Measurements from ENCODE around the gene HMCN2.

Gene HMCN2, protein sequence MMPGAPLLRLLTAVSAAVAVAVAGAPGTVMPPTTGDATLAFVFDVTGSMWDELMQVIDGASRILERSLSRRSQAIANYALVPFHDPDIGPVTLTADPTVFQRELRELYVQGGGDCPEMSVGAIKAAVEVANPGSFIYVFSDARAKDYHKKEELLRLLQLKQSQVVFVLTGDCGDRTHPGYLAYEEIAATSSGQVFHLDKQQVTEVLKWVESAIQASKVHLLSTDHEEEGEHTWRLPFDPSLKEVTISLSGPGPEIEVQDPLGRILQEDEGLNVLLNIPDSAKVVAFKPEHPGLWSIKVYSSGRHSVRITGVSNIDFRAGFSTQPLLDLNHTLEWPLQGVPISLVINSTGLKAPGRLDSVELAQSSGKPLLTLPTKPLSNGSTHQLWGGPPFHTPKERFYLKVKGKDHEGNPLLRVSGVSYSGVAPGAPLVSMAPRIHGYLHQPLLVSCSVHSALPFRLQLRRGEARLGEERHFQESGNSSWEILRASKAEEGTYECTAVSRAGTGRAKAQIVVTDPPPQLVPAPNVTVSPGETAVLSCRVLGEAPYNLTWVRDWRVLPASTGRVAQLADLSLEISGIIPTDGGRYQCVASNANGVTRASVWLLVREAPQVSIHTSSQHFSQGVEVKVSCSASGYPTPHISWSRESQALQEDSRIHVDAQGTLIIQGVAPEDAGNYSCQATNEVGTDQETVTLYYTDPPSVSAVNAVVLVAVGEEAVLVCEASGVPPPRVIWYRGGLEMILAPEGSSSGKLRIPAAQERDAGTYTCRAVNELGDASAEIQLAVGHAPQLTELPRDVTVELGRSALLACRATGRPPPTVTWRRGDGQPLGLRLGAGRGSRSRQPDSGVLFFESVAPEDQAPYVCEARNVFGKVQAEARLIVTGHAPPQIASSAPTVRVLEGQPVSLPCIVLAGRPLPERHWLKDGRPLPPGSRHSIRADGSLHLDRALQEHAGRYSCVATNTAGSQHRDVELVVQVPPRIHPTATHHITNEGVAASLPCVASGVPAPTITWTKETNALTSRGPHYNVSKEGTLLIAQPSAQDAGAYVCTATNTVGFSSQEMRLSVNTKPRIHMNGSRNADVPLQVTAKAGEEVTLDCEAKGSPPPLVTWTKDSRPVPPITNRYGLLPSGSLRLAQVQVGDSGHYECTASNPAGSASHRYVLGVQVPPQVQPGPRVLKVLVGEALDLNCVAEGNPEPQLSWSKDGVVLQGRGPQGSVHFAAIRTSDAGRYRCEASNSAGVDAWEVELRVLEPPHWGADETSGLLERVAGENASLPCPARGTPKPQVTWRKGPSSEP (N-terminal part only)

DNA sequence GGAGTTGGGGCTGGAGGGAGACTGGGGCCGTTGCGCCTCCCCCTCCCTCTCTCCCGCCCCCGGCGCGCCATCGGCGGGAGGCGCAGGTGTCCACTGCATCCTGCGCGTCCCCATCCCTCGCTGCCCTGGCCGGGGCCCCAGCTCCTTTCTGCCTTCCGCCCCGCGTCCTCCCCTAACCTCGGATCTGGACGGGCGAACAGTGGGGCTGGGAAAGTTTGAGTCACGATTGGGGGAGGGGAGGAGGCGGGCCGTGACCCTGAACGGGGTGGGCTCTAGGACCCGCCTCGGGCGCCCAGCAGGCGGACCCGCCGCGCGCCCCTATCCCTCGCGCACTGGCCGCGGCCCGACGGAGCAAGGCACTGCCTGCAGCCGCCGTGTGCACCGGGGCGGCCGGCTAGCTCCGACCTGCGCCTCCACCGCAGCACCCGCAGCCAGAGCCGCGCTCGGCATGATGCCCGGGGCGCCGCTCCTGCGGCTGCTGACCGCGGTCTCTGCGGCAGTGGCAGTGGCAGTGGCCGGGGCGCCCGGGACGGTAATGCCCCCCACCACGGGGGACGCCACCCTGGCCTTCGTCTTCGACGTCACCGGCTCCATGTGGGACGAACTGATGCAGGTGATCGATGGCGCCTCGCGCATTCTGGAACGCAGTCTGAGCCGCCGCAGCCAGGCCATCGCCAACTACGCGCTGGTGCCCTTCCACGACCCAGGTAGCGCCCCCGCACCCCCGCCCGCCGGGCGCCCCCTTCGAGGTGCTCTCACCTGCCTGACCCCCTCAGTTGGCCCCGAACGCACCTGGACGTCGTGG is at the start of gene HMCN2:
TSS of gene HMCN2 (plus strand) at position 330 of the 805 bp plus-strand sequence. CDS start at position 449, 119 bp downstream.
- no peak for DNase-seq

DNA sequence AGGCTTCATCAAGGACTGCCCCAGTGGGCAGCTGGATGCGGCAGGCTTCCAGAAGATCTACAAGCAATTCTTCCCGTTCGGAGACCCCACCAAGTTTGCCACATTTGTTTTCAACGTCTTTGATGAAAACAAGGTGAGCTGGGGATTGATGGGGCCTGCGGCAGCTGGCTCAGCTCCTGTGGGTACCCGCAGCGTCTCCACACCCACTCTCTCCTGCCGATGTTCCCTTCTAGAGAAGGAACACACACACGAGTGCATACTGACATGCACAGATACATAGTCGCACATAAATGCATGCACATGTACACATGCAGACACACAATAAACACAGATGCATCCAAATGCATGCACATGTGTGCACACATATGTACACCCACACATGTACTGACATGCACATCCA is 47.7 kb upstream of the HMCN2 start:
- no peak for DNase-seq

DNA sequence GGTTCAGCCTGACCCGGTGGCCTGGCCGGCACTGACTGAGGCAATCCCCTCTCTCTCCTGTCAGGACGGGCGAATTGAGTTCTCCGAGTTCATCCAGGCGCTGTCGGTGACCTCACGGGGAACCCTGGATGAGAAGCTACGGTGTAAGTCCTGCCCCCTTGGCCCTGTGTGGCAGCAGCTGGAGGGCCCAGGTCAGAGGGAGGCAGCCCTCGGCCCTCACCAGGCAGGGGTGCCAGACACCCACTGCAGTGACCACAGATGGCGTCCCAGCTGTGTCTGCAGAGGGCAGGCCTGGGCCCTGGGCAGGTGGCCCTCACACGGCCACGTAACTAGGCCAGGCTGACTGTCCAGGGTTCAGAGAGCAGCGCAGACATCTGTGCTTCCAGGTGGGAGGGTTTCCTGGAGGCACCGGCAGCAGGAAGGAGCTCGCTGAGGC is 45.9 kb upstream of the HMCN2 start:
- DNase-seq = no peak

DNA sequence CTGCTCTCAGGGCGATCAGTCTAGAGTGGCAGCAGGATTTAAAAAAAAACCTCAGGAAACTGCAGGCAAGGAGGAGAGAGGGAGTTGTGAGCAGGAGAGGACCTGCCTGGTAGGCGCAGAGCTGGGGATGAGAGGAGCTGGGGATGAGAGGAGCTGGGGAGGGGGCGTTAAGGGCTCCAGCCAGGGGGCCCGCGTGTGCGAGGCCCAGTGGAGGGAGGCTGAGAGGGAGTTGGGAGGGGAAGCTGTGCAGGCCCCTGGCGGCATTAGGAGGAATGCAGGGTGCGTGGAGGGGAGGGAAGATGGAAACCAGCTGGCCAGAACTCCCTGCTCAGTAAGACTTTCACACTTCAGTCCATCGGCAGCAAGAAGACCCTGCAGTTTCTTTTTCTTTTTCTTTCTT is 45.2 kb upstream of the HMCN2 start:
- DNase-seq = no peak

DNA sequence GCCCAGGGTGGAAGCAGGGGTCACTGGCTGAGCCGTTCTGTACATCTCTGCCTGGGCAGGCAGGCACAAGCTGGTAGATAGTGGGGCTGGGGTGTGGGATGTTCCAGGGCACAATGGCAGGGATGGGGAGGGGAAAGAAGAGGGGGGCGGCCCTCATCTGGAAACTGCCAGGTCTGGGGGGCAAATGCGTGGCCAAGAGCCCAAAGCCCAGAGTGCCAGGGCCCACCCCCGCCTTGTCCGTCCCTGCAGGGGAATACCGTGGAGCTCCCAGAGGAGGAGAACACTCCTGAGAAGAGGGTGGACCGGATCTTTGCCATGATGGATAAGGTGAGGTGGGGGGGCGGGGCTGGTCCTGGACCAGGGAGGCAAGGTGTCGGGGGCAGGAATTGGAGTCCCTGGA is 42.7 kb upstream of the HMCN2 start:
- DNase-seq = no peak

DNA sequence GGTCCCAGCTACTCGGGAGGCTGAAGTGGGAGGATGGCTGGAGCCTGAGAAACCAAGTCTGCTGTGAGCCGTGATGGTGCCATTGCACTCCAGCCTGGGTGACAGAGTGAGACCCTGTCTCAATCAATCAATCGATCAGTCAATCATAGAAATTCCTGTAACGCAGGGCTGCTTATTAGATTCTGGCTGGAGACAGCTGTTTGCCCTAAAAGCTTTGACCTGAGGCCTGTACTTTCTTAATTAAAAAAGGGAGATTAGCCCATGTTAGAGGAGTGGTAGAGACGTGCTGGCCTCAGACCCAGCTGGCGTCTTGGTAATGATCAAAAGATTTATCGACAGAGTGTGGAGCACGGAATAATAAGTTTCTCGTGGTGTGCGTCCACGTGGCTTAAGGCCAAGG is 40.5 kb upstream of the HMCN2 start:
- DNase-seq = no peak

DNA sequence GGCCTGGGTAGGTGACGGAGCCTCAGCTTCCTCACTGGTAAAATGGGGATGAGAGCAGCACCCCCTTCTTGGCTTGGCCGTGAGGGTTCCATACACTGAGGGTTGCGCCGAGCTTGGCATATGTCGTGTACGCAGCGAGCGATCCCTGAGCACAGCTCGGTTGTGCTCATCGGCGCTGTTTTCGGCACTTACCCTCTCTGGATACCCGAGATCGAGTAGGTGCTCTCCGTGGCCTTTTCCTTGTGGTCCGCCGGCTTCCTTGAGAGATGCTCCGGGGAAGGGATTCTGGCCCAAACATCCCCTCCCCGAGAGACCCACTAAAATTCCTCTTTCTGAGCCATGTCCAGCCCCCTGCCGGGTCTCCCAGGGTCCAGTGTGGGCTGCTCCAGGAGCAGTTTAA is 40.0 kb upstream of the HMCN2 start:
- DNase-seq = no peak

DNA sequence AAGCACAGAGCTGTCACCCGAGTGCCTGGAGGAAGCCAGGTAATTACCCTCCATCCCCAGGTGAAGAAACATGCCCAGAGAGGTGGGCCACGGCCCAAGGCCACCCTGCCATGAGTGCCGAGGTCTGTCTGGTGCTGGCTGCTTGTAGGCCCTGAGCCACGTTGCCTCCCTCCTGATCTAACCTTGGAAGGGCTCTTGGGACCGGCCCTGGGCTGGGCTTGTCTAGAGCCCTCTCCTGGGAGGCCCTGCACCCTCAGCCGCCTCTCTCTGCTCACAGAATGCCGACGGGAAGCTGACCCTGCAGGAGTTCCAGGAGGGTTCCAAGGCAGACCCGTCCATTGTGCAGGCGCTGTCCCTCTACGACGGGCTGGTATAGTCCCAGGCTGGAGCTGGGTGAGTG is 39.4 kb upstream of the HMCN2 start:
- DNase-seq = no peak

DNA sequence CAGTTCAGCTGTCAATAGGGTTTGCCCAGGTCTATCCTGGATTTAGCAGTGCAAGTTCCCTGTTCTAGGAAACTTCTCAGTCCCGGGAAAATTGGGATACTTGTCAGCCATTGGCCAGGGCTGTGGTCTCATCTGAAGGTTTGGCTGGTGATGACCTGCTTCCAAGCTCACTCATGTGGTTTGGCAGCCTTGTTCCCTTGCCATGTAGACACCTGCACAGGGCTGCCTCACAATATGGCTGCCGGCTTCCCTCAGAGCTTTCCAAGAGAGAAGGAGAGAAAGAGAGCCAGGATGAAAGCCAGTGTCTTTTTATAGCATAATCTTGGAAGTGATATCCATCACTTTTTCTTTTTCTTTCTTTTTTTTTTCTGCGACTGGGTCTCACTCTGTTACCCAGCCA is 37.7 kb upstream of the HMCN2 start:
- DNase-seq = no peak

DNA sequence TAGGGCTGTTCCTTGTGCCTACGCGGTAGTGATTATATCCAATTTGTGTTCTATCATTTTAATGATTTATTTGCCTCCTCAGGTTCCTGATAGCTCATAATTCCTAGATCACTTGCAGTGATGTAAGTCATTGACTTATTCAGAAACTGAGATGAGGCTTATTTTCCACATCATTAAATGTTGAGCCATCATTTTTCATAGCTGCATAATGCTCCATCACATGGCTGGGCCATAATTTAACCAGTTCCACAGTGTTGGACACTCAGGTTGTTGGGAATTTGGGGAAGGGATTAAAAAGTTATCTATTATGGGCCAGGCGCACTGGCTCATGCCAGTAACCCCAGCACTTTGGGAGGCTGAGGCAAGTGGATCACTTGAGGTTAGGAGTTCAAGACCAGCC is 35.8 kb upstream of the HMCN2 start:
- no peak for DNase-seq

DNA sequence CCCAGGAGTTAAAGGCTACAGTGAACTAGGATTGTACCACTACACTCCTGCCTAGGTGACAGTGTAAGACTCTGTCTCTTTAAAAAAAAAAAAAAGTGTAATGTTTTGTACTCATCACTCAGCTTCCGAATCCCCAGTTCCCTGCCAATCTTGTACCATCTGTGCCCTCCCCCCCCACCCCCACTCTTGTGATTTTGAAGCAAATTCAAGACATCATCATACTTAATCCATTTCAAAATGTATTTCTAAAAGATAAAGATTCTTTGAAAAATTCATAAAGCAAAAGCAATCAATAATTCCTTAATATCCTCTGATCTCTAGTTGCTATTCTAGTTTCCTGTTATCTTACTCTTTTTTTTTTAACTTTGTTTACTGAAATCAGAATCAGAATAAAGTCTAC is 34.9 kb upstream of the HMCN2 start:
- no peak for DNase-seq

DNA sequence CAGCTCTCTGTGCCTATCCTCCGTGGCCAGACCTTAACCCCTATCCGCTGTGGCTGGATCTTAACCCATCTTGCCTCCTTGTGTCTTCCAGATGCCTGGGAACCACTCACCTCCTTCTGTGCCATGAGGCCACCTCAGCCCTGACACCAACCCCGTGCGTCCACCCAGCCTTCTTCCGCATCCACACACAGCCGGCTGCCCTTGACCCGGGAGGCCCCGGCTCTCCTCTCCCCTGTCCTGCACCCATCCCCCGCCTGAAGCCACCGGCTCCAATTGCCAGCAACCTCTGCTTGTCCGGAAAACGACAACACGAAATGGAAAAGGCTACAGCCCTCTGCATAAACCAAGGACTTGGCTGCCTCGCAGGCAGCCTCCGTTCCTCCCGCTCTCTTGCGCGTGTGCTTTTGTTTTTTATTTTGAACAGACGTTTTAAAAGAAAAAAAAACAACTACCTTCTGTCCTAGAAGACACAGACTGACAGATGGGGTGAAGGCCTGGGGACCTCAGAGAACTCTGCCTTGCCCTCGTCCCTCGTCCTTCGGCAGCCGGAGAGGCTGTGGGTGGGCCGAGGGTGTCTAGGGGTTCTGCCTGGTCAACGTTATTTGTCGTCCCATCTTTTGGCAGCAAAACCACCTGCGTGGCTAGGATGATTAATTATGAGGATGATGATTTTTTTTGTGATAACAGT is 32.5 kb upstream of the HMCN2 start:
- no peak for DNase-seq

DNA sequence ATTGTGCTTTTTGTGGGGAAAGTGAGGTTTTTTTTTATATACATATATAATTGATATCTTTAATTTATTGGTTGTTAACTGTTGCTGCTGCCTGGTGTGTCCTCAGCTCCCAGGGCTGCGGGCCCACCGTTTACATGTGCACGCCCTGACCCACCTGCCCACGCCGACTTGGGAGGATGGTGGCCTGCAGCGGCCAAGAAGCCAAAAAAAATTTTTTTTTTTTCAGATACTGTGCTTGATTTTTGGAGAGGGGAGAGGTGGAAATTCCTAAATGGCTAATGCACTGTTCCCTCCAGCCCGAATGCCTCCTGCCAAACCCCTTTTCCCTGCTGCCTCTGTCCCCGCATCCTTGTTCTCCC is 32.0 kb upstream of the HMCN2 start:
- DNase-seq = no peak

DNA sequence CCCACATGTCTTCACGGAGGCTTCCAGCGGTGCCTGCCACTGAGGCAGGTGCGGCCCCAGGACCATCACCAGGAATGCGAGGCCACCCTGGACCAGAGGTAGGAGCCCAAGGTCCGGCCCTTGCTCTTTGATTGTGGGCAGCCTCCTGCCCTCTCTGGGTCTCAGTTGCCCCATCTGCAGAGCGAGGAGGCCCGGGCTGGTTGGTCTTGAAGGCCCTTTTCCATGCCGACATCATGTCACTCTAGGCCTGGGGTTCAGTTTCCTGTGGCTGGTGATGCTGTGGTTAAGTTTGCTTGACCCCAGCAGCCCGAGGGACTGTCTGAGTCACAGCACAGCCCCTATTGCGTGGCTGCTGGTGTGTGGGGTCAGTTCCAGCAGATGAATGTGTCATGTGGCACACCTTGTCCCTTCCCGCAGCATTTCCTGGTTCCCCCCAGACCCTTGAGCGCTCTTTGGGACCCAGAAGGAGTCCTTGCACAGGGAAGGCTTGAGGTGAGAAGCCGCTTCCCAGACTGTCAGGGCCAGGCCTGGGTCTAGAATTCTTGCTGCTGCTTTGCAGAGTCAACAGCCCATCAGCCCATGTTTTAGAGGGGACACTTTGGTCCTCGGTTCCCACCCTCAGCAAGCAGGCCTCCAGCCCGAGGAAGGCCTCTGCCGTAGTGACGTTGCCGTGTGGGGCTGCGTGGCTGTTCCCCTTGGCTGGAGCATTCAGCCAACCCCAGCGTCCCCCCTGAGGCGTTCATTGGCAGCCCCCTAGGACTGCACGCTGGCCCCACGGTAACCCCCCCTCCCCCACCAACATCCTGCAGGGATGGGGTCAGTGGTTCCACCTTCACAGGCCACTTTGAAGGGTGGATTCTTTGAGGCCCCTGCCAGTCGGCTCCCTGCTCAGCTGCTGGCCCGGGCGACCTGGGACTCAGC is 31.0 kb upstream of the HMCN2 start:
- DNase-seq = no peak

DNA sequence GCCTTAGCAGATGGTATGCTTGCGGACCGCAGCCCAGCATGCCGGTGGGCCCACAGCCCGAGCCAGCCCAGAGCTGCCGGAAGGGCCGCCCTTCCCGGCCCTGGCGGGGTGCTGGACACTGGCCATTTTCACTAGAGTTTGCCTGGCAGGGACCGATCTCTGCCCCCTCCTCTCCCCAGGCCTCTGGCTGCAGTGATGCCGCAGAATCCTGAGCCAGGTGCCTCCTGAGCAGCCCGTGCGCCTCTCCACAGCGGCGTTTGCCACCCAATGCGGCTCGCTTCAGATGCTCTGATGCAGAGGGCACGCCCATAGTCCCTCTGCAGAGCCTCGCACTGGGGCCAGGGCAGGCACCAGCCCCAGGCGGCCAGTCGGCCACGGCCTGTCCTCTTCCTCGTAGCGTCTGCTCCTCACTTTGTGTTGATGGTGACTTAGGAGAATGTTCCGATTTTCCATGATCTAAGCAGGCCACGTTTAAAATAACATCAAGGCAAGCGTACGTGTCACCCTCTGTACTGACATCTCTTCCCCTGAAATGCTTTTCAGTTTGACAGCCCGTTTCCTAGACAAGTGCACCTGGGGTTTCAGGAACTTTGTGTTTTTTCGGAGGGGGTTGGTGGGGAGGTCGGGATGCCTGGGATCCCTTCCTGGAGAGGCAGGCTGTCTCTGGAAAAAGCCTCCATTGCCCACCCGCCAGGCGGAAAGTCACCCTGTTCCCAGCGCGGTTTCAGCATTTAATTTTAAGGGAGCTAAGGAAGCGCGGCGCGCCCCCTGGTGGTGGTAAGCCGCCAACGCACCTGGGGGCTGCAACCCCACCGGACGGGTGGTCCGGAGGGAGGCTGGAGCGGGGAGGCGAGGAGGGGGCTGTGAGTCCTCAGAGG is 29.8 kb upstream of the HMCN2 start:
- peak; percentile 15 for DNase-seq

DNA sequence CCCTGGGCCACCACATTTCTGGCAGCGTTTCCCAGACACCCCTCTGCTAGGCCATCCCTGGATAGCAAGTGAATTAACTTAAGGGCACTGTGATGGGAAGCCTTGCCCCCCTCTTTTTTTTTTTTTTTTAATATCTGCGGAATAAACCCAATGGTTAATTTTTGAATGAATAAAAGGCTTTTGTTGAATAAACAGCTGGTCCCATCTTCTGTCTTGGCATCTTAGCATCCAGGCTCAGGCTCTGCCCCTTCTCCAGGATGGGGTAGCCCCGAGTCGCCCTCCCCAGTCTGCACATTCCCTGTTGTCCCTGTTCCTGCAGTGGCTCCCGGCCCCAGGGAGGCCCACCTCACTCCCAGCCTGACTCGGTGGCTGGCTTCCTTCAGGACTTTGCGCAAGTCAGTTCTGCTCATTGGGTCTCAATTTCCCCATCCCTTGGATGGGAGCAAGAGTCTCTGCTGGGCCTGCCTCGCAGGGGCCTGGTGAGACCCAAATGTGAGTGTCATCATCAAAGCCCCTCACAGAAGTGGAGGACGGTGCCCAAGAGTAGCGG is 29.0 kb upstream of the HMCN2 start:
- no peak for DNase-seq

DNA sequence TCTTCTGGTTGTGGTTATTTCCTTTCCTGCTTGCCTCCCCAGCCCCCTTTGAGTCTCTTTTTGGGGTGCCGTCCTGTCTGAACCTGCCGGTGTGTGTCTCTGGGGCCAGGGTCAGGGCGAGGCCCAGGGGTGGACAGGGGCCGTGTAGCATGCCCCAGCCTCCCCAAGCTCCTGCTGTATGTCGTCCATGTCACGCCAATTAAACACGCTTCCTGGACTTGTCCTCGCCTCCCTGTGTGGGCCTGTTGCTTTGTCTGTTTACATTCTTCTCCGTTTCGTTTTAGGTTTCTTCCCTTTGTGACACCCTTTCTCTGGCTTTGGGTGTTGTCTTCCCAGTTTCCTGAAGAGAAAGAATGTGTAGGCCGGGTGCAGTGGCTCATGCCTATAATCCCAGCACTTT is 28.5 kb upstream of the HMCN2 start:
- no peak for DNase-seq

DNA sequence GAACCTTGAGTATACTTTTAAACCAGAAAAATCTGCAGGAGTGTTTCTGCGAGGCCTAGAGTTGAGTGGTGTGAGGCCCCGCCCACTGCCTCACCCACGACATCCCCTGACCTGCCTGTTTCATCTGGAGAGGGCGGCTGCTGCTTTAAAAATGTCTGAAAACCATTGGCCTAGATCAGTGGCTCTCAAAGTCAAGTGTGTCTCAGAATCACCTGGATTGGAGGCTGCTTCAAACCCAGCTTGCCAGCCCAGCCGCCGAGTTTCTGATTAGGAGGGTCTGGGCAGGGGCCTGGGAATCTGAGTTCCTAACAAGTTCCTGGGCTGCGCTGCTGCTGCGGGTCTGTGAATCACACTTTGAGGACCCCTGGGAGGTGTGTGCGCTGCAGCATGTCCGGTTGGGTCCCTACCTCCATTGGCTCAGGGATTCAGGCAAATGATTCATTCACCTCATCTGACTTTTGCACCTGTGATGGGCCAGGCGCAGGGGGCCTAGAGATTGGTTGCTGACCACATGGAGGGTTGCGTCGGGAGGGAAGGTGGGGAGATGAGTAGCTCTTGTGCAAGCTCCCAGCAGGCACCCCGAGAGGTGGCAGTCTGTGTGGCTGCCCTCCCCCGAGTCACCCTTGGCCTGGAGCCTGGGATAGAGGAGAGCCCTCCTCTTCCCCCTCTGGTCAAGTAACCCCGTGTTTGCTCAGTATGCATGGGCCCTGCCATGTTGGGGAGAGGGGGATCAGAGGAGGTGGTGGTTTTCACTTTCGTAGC is 27.6 kb upstream of the HMCN2 start:
- DNase-seq = no peak

DNA sequence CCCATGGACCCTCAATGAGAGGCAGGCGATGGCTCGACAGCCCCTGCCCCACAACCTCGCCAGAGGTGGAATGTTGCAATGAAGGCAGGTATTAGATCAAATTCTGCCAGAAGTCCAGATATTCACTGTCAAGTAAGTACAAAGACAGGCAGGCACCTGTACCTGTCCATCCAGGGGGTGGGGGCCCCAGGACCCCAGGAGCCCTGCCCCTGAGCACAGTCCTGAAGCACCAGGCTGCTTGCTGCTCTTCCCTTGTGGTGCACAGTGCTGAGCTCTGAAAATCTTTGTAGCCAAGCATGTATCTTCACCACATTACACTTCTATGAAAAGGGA is 26.2 kb upstream of the HMCN2 start:
- no peak for DNase-seq

All from NCI-H226 (cell line).